Endothelial cell of umbilical vein (primary cell): ENCODE results near the gene ANKS1B.

Experiments used
- CTCF ChIP-seq, 2 donors: IDR thresholded peaks; 1 replicate in 1 of 2; 2 replicates in 1 of 2; pipeline ENCODE4 v1.5.1; 2011; ENCODE audit warnings: low read length in 2 of 2, mild to moderate bottlenecking in 2 of 2, moderate library complexity in 2 of 2, control low read depth in 1 of 2, inconsistent platforms in 1 of 2, low read depth in 1 of 2; ENCODE audit not compliant: insufficient read depth in 1 of 2; ENCODE audit errors: extremely low read depth in 1 of 2
- EZH2 ChIP-seq: IDR thresholded peaks from 2 replicates; pipeline ENCODE4 v1.6.1; 2012; ENCODE audit warnings: borderline replicate concordance, low read depth, mild to moderate bottlenecking, moderate library complexity, low read length, inconsistent platforms; ENCODE audit not compliant: severe bottlenecking
- FOS ChIP-seq: IDR thresholded peaks from 2 replicates; pipeline ENCODE4 v1.6.1; 2011; ENCODE audit warnings: mild to moderate bottlenecking, low read length, moderate library complexity, borderline replicate concordance; ENCODE audit not compliant: insufficient read depth
- MYC ChIP-seq: IDR thresholded peaks from one replicate; pipeline ENCODE4 v1.6.1; 2011; ENCODE audit warnings: mild to moderate bottlenecking, low read depth, low read length
- POLR2A ChIP-seq: IDR thresholded peaks from 2 replicates; pipeline ENCODE4 v1.6.1; 2012; ENCODE audit warnings: low read depth, mild to moderate bottlenecking, control low read depth, low read length
- POLR2AphosphoS5 ChIP-seq: IDR thresholded peaks from 2 replicates; pipeline ENCODE4 v1.6.1; 2012; ENCODE audit warnings: low read depth, mild to moderate bottlenecking, control low read depth, low read length, moderate library complexity; ENCODE audit not compliant: insufficient read depth

GRCh38 chr12:99505805-99506204, 478.9 kb downstream of the ANKS1B start:
- TF ChIP-seq CTCF (IDR thresholded peaks at IDR 0.05; ENCODE audit: extremely low read depth in 1 of 2, insufficient read depth in 1 of 2, low read depth in 1 of 2, low read length in 2 of 2) (no peak), POLR2A (no peak), MYC (no peak), FOS (no peak), POLR2AphosphoS5 (no peak), EZH2 (no peak)
